CD4-positive, alpha-beta T cell treated with Interleukin-4 for 4 hours (primary cell): Measurements from ENCODE around the gene CANT1.

Source experiments
- DNase-seq: peaks from one replicate; pipeline ENCODE4 v3.0.0-alpha.2; 2020

Gene CANT1

GRCh38 chr17:79007504-79008381 lies 1.8 kb downstream of the CANT1 start:
- no peak for DNase-seq

- DNase-seq, result no peak
Observed at GRCh38 chr17:79006794-79007503, 2.6 kb downstream of the CANT1 start.

GRCh38 chr17:79006046-79006445 lies 3.5 kb downstream of the CANT1 start:
- no peak for DNase-seq

- no peak for DNase-seq
Observed at GRCh38 chr17:79005063-79005861, 4.3 kb downstream of the CANT1 start.

- no peak for DNase-seq
Observed at GRCh38 chr17:79003661-79004411, 5.7 kb downstream of the CANT1 start.

GRCh38 chr17:79002796-79003593 lies 6.6 kb downstream of the CANT1 start:
- DNase-seq, result no peak

- DNase-seq, result no peak
Observed at GRCh38 chr17:79002291-79002690, 7.3 kb downstream of the CANT1 start.

- DNase-seq, result no peak
Observed at GRCh38 chr17:79001190-79002020, 8.2 kb downstream of the CANT1 start.

- DNase-seq, result no peak
Observed at GRCh38 chr17:79000396-79001189, 9.0 kb downstream of the CANT1 start.

- no peak for DNase-seq
Observed at GRCh38 chr17:78999947-79000395, 9.6 kb downstream of the CANT1 start.

GRCh38 chr17:78999056-78999768 lies 10.4 kb downstream of the CANT1 start:
- no peak for DNase-seq

- DNase-seq, result no peak
Observed at GRCh38 chr17:78998311-78999055, 11.1 kb downstream of the CANT1 start.

GRCh38 chr17:78997881-78998280 lies 11.7 kb downstream of the CANT1 start:
- DNase-seq, result no peak

GRCh38 chr17:78997231-78997741 lies 12.3 kb downstream of the CANT1 start:
- DNase-seq, result no peak

GRCh38 chr17:78996781-78997201 lies 12.8 kb downstream of the CANT1 start:
- no peak for DNase-seq

- no peak for DNase-seq
Observed at GRCh38 chr17:78995761-78996451, 13.7 kb downstream of the CANT1 start.

- no peak for DNase-seq
Observed at GRCh38 chr17:78995022-78995760, 14.4 kb downstream of the CANT1 start.
